RWPE1 (cell line): ENCODE measurements around the gene SLC2A13.
"Not testable (repeated sequence)": the region's sequence is repeated elsewhere in the genome, so short reads cannot be mapped to it uniquely, and the experiment has no call there.

Source experiments
- CTCF ChIA-PET: fragments of 350-600 bp; sonication (Branson Sonifier 250); formaldehyde crosslinking; extraction: SDS; loops from one replicate; lab custom pipeline; 2021; lab: Yijun Ruan, JAX
- POLR2A ChIA-PET: fragments of 400-600 bp; formaldehyde crosslinking; extraction: SDS; loops from one replicate; lab custom pipeline; 2020; ENCODE audit warnings: antibody characterized with exemption; ENCODE audit not compliant: low non-redundant PET; lab: Yijun Ruan, JAX
- DNase-seq: peaks from one replicate; pipeline ENCODE4 v3.0.0; 2012; ENCODE audit warnings: low spot score
- H3K27ac ChIP-seq: fragments of 450-650 bp; 2 replicates; pipeline ENCODE4 v1.5.1; 2017
- CTCF ChIP-seq: fragments of 450-650 bp; conservative IDR thresholded peaks from 2 replicates; pipeline ENCODE4 v1.5.1; 2017; ENCODE audit warnings: low read depth, mild to moderate bottlenecking

SLC2A13 gene

GRCh38 chr12:40031965-40032364, 73.9 kb downstream of the SLC2A13 start:
- DNase-seq = no peak
- ChIA-PET CTCF (interaction anchor here (0.6 kb wide), 1 partner anchor 637 kb away, joined by 3 read pairs; no protein-coding TSS in a partner anchor), POLR2A (no interaction called here)
- no peak overlapping the region for H3K27ac ChIP-seq
- no peak for TF ChIP-seq CTCF

- DNase-seq, H3K27ac ChIP-seq, POLR2A ChIA-PET: not testable (repeated sequence)
- CTCF ChIA-PET = interaction anchor here (2.4 kb wide), 1 partner anchor 20 kb away, joined by 9 read pairs; no protein-coding TSS in a partner anchor
These were observed 74.9 kb downstream of the SLC2A13 start for GRCh38 chr12:40030970-40031369.

- H3K27ac ChIP-seq = no peak overlapping the region
- no peak for TF ChIP-seq CTCF
- DNase-seq = peak; percentile 9
- ChIA-PET CTCF (no interaction called here), POLR2A (no interaction called here)
These were observed 77.6 kb downstream of the SLC2A13 start for GRCh38 chr12:40028296-40028695.

GRCh38 chr12:40022850-40023249, 83.0 kb downstream of the SLC2A13 start:
- POLR2A ChIA-PET = no interaction called here
- no peak for TF ChIP-seq CTCF
- DNase-seq = no peak
- H3K27ac ChIP-seq = no peak overlapping the region
- CTCF ChIA-PET = no interaction called here

- ChIA-PET CTCF (no interaction called here), POLR2A (no interaction called here)
- no peak for TF ChIP-seq CTCF
- no peak overlapping the region for H3K27ac ChIP-seq
- no peak for DNase-seq
These were observed 85.6 kb downstream of the SLC2A13 start for GRCh38 chr12:40020261-40020691.

GRCh38 chr12:40017488-40017887, 88.4 kb downstream of the SLC2A13 start:
- DNase-seq = no peak
- no peak overlapping the region for H3K27ac ChIP-seq
- ChIA-PET POLR2A (no interaction called here), CTCF (no interaction called here)
- no peak for TF ChIP-seq CTCF

- CTCF ChIA-PET = no interaction called here
- no peak for DNase-seq
- POLR2A ChIA-PET = no interaction called here
- no peak overlapping the region for H3K27ac ChIP-seq
- TF ChIP-seq CTCF = no peak
These were observed 88.9 kb downstream of the SLC2A13 start for GRCh38 chr12:40016980-40017379.
